HCT116 (cell line): ENCODE data around the gene HECW1. TPM values are rescaled to one million over a fixed set of nuclear protein-coding genes. Genes with fewer than 3 reads are reported as not detected.

Experiments used
- ATAC-seq: fragments of 200-7000 bp; cut with Tn5 transposase; 2 replicates; pipeline ENCODE4 v1.9.1; 2020; ENCODE audit warnings: mild to moderate bottlenecking, moderate library complexity
- BruUV-seq: library from RNA; stranded (reverse); fragments of 400-500 nt; replicated peaks from 2 replicates; lab custom pipeline; 2021; lab: Mats Ljungman, UMichigan
- CTCF ChIA-PET: fragments of 300-600 bp; sonication (Branson Sonifier 250); formaldehyde crosslinking; loops from one replicate; lab custom pipeline; 2021; ENCODE audit warnings: antibody characterized with exemption; lab: Charles Lee
- POLR2A ChIA-PET: fragments of 300-600, 350-600 bp; sonication (Branson Sonifier 250); formaldehyde crosslinking; loops from one replicate; lab custom pipeline; 2021; ENCODE audit warnings: antibody characterized with exemption; lab: Charles Lee
- RAD21 ChIA-PET, 2 experiments: fragments of 300-600 bp; sonication (Branson Sonifier 250); formaldehyde crosslinking; loops; one replicate each; lab custom pipeline; 2023; ENCODE audit warnings: low total read pairs in 2 of 2; ENCODE audit not compliant: uncharacterized antibody in 2 of 2, unreplicated experiment in 2 of 2, low non-redundant PET in 1 of 2; lab: Charles Lee
- DNase-seq: peaks from one replicate; pipeline ENCODE4 v3.0.0-alpha.2; 2010; ENCODE audit warnings: low read depth, low spot score
- H2AFZ ChIP-seq: fragments of 200-600 bp; shearing (Covaris generic), sonication (generic); 2 replicates; pipeline ENCODE4 v1.6.1; 2017; ENCODE audit warnings: low read depth, mixed run types, mixed read lengths, antibody characterized with exemption, low read length; ENCODE audit not compliant: poor library complexity, severe bottlenecking
- H3K27ac ChIP-seq: 2 replicates; pipeline ENCODE4 v1.5.1; 2012; ENCODE audit warnings: low read depth, low read length
- H3K27me3 ChIP-seq: fragments of 200-600 bp; sonication (generic); 2 replicates; pipeline ENCODE4 v1.6.1; 2016; ENCODE audit warnings: mixed run types, low read length, mixed read lengths; ENCODE audit not compliant: insufficient read depth
- H3K36me3 ChIP-seq, 2 experiments: fragments of 200-500 bp in 1 of 2; fragments of 200-600 bp in 1 of 2; sonication (Bioruptor generic) in 1 of 2; sonication (generic) in 1 of 2; 2 replicates each; pipeline versions ENCODE4 v1.5.1 to v1.6.1; 2014 to 2016; ENCODE audit warnings: low read length in 2 of 2, inconsistent platforms in 1 of 2, mixed read lengths in 1 of 2, mixed run types in 1 of 2; ENCODE audit not compliant: insufficient read depth in 2 of 2, control insufficient read depth in 1 of 2
- H3K4me1 ChIP-seq, 2 experiments: fragments of 200-600 bp in 1 of 2; sonication (generic) in 1 of 2; 2 replicates each; pipeline versions ENCODE4 v1.5.1 to v1.6.1; 2012 to 2017; ENCODE audit warnings: low read length in 2 of 2, inconsistent platforms in 1 of 2, mild to moderate bottlenecking in 1 of 2, mixed read lengths in 1 of 2, mixed run types in 1 of 2, moderate library complexity in 1 of 2; ENCODE audit not compliant: insufficient read depth in 2 of 2, control insufficient read depth in 1 of 2
- H3K4me2 ChIP-seq: fragments of 200-600 bp; sonication (generic); 2 replicates; pipeline ENCODE4 v1.6.1; 2017; ENCODE audit warnings: mixed run types, low read length, mixed read lengths
- H3K4me3 ChIP-seq, 2 experiments: fragments of 200-600 bp in 1 of 2; sonication (generic) in 1 of 2; replicated peaks in 1 of 2; 2 replicates each; pipeline ENCODE4 v1.5.1; 2011 to 2016; ENCODE audit warnings: low read length in 2 of 2, control low read depth in 1 of 2, low read depth in 1 of 2, mild to moderate bottlenecking in 1 of 2, mixed read lengths in 1 of 2, mixed run types in 1 of 2
- H3K79me2 ChIP-seq: fragments of 200-600 bp; sonication (generic); 2 replicates; pipeline ENCODE4 v1.6.1; 2017; ENCODE audit warnings: mild to moderate bottlenecking, mixed run types, low read length, moderate library complexity, mixed read lengths; ENCODE audit not compliant: insufficient read depth
- H3K9ac ChIP-seq: fragments of 200-600 bp; sonication (generic); 2 replicates; pipeline ENCODE4 v1.6.1; 2016; ENCODE audit warnings: low read length, mixed read lengths
- H3K9me2 ChIP-seq: fragments of 200-600 bp; sonication (generic), shearing (Covaris generic); 2 replicates; pipeline ENCODE4 v1.6.1; 2017; ENCODE audit warnings: mixed run types, mild to moderate bottlenecking, moderate library complexity; ENCODE audit not compliant: insufficient read depth
- H3K9me3 ChIP-seq, 2 experiments: fragments of 200-500 bp in 1 of 2; fragments of 200-600 bp in 1 of 2; sonication (Bioruptor generic) in 1 of 2; sonication (generic) in 1 of 2; 2 replicates each; pipeline ENCODE4 v1.6.1; 2014 to 2017; ENCODE audit warnings: low read length in 2 of 2, mixed read lengths in 2 of 2, inconsistent platforms in 1 of 2, low read depth in 1 of 2, mild to moderate bottlenecking in 1 of 2, mixed run types in 1 of 2, moderate library complexity in 1 of 2; ENCODE audit not compliant: control insufficient read depth in 1 of 2, insufficient read depth in 1 of 2
- H4K20me1 ChIP-seq: fragments of 200-600 bp; sonication (generic), shearing (Covaris generic); 2 replicates; pipeline ENCODE4 v1.6.1; 2017; ENCODE audit warnings: mixed run types, mild to moderate bottlenecking, moderate library complexity; ENCODE audit not compliant: insufficient read depth
- ATF3 ChIP-seq: IDR thresholded peaks from 2 replicates; pipeline ENCODE4 v1.6.1; 2012
- CBX3 ChIP-seq: IDR thresholded peaks from 2 replicates; pipeline ENCODE4 v1.6.1; 2012; ENCODE audit warnings: low read depth
- CTCF ChIP-seq, 3 experiments: fragments of 200-600 bp in 1 of 3; sonication (generic) in 1 of 3; IDR thresholded peaks in 2 of 3; conservative IDR thresholded peaks in 1 of 3; 2 replicates each; pipeline ENCODE4 v1.5.1; 2012 to 2017; ENCODE audit warnings: low read depth in 2 of 3, low read length in 2 of 3, antibody characterized with exemption in 1 of 3, borderline replicate concordance in 1 of 3, control low read depth in 1 of 3, mild to moderate bottlenecking in 1 of 3, mixed read lengths in 1 of 3, mixed run types in 1 of 3, moderate library complexity in 1 of 3; ENCODE audit not compliant: insufficient read depth in 1 of 3
- ELF1 ChIP-seq: IDR thresholded peaks from 2 replicates; pipeline ENCODE4 v1.6.1; 2012; ENCODE audit warnings: low read depth, borderline replicate concordance
- EZH2 ChIP-seq: fragments of 200-600 bp; sonication (generic); IDR thresholded peaks from 2 replicates; pipeline ENCODE4 v1.6.1; 2017; ENCODE audit warnings: antibody characterized with exemption, mixed run types
- EZH2phosphoT487 ChIP-seq: fragments of 200-600 bp; IDR thresholded peaks from 2 replicates; pipeline ENCODE4 v1.6.1; 2018; ENCODE audit warnings: antibody characterized with exemption, borderline replicate concordance
- FOSL1 ChIP-seq: IDR thresholded peaks from 2 replicates; pipeline ENCODE4 v1.6.1; 2012; ENCODE audit warnings: low read depth
- MAX ChIP-seq: IDR thresholded peaks from 2 replicates; pipeline ENCODE4 v1.6.1; 2012
- POLR2AphosphoS5 ChIP-seq: IDR thresholded peaks from 2 replicates; pipeline ENCODE4 v1.6.1; 2011; ENCODE audit warnings: mild to moderate bottlenecking, low read depth, low read length, moderate library complexity
- REST ChIP-seq: IDR thresholded peaks from 2 replicates; pipeline ENCODE4 v1.6.1; 2012; ENCODE audit warnings: low read depth
- SP1 ChIP-seq: IDR thresholded peaks from 2 replicates; pipeline ENCODE4 v1.6.1; 2012; ENCODE audit warnings: low read depth
- SRF ChIP-seq: IDR thresholded peaks from 2 replicates; pipeline ENCODE4 v1.6.1; 2012; ENCODE audit warnings: low read depth
- TCF7L2 ChIP-seq: IDR thresholded peaks from 2 replicates; pipeline ENCODE4 v1.7.0; 2011; ENCODE audit warnings: borderline replicate concordance, inconsistent platforms; ENCODE audit not compliant: insufficient read depth, insufficient read length; ENCODE audit errors: extremely low read depth
- ZBTB33 ChIP-seq: IDR thresholded peaks from 2 replicates; pipeline ENCODE4 v1.6.1; 2011; ENCODE audit warnings: mild to moderate bottlenecking, low read length, moderate library complexity; ENCODE audit not compliant: insufficient replicate concordance; ENCODE audit errors: extremely low read depth
- ZFX ChIP-seq: fragments of 450-650 bp; IDR thresholded peaks from 2 replicates; pipeline ENCODE4 v1.6.1; 2017
- ZNF274 ChIP-seq: fragments of 200-500 bp; sonication (Bioruptor generic); IDR thresholded peaks from 2 replicates; pipeline ENCODE4 v1.6.1; 2014; ENCODE audit warnings: mild to moderate bottlenecking, low read depth, low read length, inconsistent platforms
- intact Hi-C: fragments of 100-400 bp; cut with micrococcal nuclease; formaldehyde crosslinking; loops from 2 replicates; pipeline ENCODE4 v1.10.0; 2022
- total RNA-seq: library from RNA; stranded (reverse); gene quantifications from one replicate; pipeline ENCODE4 v1.2.1, GENCODE V29; 2021; ENCODE audit not compliant: unreplicated experiment

HECW1 gene
- total RNA-seq, 1 experiment from 2014 or later: 5.6 TPM

- no peak for TF ChIP-seq CTCF (IDR thresholded peaks at IDR 0.05 in 2 of 3, conservative IDR thresholded peaks at IDR 0.05 in 1 of 3; ENCODE audit: borderline replicate concordance in 1 of 3, insufficient read depth in 1 of 3, low read depth in 2 of 3, low read length in 2 of 3)
- TF ChIP-seq FOSL1: no peak
- no peak for TF ChIP-seq ELF1
- TF ChIP-seq EZH2: no peak
- TF ChIP-seq TCF7L2: no peak
- no peak for TF ChIP-seq ZBTB33
- no peak for TF ChIP-seq SP1
- TF ChIP-seq EZH2phosphoT487: no peak
Observed at GRCh38 chr7:43211693-43212092, 99.2 kb downstream of the HECW1 start (continued).

GRCh38 chr7:43212921-43213320, 100.5 kb downstream of the HECW1 start:
- no peak overlapping the region for H3K4me3 ChIP-seq
- no peak overlapping the region for H3K4me2 ChIP-seq
- H3K9me3 ChIP-seq: no peaks in the 10 kb centered on the region
- H3K27me3 ChIP-seq: no peaks in the 10 kb centered on the region
- ChIA-PET RAD21 (no interaction called here), CTCF (interaction anchor here (0.7 kb wide), 1 partner anchor 509 kb away, joined by 4 read pairs; no protein-coding TSS in a partner anchor), POLR2A (no interaction called here)
- peaks cover 0 to 6% of the 10 kb centered on the region in 2 experiments; a peak in 1 of 4 replicates for H3K4me1 ChIP-seq
- no peaks in the 10 kb centered on the region for H3K36me3 ChIP-seq
- intact Hi-C loops: loop anchor here (5.0 kb wide), 1 partner anchor 509 kb away; no protein-coding TSS in a partner anchor
- no peak overlapping the region for H3K9ac ChIP-seq
- no peak overlapping the region for H3K27ac ChIP-seq
- H3K9me2 ChIP-seq: no peaks in the 10 kb centered on the region
- no peak overlapping the region for H2AFZ ChIP-seq
- no TSS peak for BruUV-seq
- H3K79me2 ChIP-seq: no peaks in the 10 kb centered on the region
- H4K20me1 ChIP-seq: no peaks in the 10 kb centered on the region
- ATAC-seq (no peak), DNase-seq (no peak)
- TF ChIP-seq REST (no peak), CBX3 (no peak), TCF7L2 (no peak), POLR2AphosphoS5 (no peak), SRF (no peak), MAX (no peak), ATF3 (no peak), ZFX (no peak), ZNF274 (no peak)
